Stimulated activated CD4-positive, alpha-beta T cell treated with anti-CD3 and anti-CD28 coated beads, Interleukin-2, amount 100 ng/mL, for 48 hours (primary cell): Measurements from ENCODE around the gene AKR1D1.
"Not testable (repeated sequence)": the region's sequence is repeated elsewhere in the genome, so short reads cannot be mapped to it uniquely, and the experiment has no call there.

Source experiments
- DNase-seq, 2 donors: peaks; one replicate each; pipeline ENCODE4 v3.0.0-alpha.2; 2020

The AKR1D1 gene, protein sequence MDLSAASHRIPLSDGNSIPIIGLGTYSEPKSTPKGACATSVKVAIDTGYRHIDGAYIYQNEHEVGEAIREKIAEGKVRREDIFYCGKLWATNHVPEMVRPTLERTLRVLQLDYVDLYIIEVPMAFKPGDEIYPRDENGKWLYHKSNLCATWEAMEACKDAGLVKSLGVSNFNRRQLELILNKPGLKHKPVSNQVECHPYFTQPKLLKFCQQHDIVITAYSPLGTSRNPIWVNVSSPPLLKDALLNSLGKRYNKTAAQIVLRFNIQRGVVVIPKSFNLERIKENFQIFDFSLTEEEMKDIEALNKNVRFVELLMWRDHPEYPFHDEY

DNA sequence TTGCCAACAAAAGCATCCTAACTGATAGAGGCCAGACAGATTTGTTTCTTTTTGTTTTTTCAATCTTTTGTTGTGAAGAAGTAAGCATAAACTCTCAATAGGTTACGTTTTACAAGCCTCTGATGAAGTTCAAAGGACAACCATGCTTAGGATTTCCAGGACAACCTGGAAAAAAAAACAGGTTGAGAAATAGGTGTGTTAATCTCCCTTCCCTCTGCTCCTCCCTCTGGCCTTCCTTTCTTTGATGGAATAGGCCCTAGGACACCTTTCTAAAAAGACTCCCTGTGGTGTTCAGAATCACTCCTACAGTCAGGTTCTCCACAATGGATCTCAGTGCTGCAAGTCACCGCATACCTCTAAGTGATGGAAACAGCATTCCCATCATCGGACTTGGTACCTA, at the start of gene AKR1D1:
AKR1D1 (plus strand) TSS at position 264 of the 400 bp plus-strand sequence; CDS start at position 324, 60 bp downstream.
- no peak for DNase-seq

- no peak for DNase-seq
Measured at GRCh38 chr7:138027100-138027499, 49.2 kb upstream of the AKR1D1 start.

DNA sequence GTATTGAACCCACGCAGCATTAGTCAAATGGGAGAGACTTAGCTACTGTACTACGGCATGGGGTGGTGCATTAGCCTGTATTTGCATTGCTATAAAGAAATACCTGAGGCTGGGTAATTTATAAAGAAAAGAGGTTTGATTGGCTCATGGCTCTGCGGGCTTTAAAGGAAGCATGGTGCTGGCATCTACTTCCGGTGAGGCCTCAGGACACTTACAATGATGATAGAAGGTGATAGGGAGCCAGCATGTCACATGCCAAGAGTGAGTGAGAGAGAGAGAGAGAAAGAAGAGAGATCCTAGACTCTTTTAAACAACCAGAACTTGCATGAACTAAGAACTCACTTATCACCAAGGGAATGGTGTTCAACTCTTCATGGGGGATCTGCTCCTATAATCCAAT, 47.1 kb upstream of the AKR1D1 start:
- DNase-seq, result no peak

DNA sequence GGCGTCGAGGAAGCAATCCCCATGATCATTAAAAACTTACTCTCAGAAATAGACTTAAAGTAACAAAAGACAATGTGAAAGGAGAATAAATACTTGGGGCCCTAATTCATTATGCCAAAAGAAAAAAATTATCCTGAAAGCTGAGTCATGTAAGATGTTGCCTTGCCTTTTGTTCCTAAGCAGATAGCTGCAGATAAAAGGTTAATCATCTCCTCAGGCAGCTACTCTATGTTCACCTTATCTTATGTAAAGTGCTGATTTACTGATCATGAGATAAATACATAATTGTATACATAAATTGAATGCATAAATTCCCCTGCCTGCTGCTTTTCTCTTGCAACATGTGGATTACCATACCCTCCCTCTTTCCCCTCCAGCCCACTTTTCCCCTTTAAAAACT, 46.3 kb upstream of the AKR1D1 start:
- no peak for DNase-seq

- no peak for DNase-seq
Measured at GRCh38 chr7:138030679-138031351, 45.4 kb upstream of the AKR1D1 start.

DNA sequence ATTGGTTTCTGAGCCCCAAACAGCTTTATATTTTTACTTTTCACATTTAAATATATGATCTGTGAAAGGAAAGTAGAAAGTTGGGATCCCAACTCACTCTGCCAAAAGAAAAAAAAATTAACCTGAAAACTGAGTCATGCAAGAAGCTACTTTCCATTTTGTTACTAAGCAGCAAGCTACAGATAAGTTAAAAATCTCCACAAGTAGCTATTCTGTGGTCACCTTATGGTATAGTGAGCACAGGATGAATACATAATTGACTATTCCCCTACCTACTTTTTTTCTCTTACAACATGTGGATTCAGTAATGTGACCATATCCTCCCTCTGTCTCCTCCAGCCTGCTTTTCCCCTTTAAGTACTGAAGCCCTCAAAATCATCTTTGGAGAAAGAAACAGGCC, 44.1 kb upstream of the AKR1D1 start:
- no peak for DNase-seq

DNA sequence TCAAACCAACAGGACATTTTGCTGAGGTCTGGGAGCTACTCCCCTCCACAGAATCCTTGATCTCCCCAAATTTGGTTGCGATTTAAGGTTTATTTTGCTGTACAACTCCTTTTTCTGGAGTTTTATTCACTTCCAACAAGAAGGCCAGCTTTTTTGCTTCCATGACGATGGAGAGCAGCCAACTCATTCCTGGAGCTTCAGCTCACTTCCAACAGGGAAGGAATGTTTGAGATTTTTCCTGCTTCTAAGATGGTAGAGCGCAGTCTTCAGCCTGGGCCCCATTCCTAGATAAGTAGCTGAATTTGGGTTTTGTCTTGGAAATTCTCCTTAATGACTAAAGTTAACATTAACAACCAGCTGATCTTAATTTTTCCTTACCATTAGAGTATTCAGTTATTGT, 43.5 kb upstream of the AKR1D1 start:
- DNase-seq, result no peak

DNA sequence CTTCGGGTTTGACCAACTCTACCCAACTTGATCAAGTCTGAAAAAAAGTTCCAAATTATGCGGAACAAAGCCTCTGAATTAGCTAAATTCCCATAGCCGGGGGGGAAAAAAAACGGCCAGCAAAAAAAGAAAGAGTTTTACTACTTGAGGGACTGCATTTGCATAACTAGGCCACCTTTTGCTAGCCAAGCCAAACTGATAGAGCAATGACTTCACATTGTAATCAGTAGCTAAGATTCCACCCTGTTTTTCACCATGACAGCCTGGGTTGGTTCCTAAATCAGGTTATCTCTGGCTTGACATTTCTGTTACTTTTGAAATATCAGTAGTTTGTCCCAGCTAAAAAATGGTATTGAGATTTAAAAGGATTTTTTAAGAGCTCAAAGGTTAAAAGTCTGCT, 43.0 kb upstream of the AKR1D1 start:
- DNase-seq, result no peak

DNA sequence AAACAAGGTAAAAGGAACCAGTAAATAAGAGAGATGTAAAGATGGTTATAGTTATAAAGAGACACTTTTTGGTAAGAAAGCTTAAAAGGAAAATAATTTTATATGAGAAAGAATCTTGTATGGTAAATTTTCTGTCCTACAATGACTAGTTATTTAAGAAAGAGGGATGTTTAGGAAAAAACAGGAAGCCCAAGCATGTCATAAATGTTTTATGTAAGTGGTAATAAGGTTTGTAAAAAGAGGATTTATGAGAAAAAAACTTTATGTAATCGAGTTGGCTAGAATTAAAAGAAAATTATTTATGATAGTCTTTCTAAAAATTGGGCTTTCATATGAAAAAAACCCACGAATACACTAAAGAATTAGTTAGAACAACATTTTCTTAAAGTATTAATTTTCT, 40.1 kb upstream of the AKR1D1 start:
- DNase-seq, result no peak

GRCh38 chr7:138040063-138040462, 36.2 kb upstream of the AKR1D1 start:
- DNase-seq, result not testable (repeated sequence)

- DNase-seq, result no peak
Measured at GRCh38 chr7:138044897-138045296, 31.4 kb upstream of the AKR1D1 start.

DNA sequence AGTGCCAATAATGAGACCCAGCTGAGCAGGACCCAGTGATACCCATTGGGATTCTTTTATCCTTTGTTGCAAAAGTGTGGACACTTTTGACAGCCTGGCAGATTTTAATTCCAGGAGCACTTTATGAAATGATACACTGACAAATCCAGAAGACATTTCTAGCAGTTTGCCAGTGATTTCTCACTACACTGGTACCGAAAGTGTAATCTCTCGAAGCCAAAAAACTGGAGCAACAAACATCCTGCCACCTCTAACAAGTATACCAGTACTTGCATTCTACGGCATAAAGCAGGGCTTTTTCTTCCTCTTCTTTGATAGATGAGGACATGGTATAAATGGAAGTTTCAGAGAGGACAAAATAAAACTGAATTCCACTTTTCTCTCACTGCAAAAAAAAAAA, 28.4 kb upstream of the AKR1D1 start:
- DNase-seq, result no peak

DNA sequence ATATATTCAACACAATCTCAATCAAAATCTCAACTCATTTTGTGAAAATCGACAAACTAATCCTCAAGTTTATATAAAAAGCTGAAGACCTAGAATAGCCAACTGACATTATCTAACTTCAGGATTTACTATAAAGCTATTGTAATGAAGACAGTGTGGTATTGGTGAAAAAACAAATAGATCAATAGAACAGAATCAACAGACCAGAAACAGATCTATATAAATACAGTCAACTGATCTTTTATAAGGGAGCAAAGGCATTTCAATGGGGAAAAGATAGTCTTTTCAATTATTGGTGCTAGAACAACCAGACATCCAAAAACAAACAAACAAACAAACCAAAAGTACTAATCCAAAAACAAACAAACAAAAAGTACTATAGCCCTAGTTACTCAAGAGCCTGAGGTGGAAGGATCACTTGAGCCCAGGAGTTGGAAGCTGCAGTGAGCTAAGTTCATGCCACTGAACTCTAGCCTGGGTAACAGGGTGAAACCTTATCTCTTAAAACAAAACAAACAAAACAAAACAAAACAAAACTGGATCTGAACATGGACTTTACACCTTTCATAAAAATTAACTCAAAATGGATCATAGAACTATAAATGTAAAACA, 26.6 kb upstream of the AKR1D1 start:
- DNase-seq, result no peak

GRCh38 chr7:138051712-138052247, 24.5 kb upstream of the AKR1D1 start:
- DNase-seq, result not testable (repeated sequence)

GRCh38 chr7:138052696-138053095, 23.6 kb upstream of the AKR1D1 start:
- DNase-seq, result no peak

DNA sequence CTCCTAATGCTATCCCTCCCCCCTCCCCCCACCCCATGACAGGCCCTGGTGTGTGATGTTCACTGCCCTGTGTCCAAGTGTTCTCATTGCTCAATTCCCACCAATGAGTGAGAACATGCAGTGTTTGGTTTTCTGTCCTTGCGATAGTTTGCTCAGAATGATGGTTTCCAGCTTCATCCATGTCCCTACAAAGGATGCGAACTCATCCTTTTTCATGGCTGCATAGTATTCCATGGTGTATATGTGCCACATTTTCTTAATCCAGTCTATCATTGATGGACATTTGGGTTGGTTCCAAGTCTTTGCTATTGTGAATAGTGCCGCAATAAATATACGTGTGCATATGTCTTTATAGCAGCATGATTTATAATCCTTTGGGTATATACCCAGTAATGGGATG, 20.6 kb upstream of the AKR1D1 start:
- not testable (repeated sequence) for DNase-seq

GRCh38 chr7:138063400-138063799, 12.9 kb upstream of the AKR1D1 start:
- no peak for DNase-seq

DNA sequence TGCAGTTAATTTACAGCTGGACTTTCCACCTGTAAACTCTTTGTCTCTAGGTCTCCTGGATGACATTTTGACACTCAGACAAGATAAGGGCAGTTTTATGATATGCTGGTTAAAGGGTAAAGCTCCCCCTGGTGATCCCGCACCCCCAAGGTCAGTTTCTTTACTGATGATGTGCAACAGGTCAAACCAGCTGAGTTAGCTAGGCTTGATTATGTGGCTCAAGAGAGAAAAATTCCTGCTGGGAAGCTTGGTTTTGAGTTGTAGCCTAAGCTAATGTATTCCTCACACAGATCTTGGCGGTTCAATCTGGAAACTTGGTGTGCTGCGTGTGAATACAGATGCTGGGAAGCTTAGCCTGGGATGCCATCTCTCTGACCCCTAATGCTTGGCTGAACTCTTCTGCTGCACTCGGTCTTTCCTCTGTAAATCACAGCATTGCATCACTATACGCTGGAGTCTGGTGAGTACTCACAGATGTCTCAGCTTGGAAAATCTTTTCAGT, 11.4 kb upstream of the AKR1D1 start:
- no peak for DNase-seq

DNA sequence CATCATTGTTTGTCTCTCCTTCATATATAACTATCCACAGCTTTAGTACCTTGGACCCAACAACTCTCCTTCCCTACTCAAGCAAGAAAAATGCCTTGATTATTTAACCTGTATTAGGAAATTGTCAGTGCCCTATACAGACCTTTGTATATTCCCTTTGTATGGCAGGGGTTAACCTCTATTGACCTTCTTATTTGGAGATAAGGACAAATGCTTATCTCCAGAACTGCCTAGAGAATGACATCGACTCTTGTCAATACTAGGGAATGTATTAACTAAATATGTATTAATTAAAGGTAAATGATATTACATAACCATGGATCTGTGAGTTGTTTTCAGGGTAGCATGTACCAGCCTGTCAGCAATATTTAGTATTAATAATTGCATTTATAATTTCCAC, 10.4 kb upstream of the AKR1D1 start:
- no peak for DNase-seq

DNA sequence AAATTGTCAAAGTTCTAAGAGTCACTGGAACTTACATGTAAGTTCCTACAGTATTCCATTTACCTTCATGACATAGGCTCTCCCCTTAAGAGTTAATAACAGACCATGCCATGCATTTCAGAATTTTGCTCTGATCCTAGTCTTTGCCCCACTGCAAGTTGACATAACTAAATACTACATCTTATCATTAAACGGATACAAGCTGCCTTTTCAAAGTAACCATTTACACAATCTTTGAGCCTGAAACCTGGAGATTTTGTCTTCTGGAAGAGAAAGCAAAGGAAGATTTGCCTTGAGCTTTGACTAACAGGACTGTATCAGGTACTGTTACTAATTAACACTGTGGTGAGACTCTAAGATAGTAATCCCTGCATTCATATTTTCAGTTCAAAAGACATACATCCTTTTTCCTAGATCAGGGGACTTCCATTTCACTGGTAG, 9.3 kb upstream of the AKR1D1 start:
- DNase-seq, result no peak

DNA sequence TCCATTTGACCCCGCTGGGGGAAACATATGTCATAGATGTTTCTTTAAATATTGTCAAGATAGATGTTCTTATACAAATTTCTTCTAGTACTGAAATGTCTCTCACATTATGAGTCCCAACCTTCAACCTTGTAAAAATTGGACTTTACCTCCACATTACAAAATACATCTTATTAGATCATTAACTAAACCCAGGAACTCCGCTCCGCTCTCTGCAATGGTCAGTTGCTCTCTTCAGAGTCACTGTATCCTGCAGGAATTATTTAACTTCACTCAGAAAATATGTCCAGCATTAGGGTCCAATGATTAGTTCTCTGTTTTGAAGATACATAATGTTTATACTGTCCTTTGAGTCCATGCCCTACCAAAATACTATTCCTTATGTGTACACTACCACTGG, 8.5 kb upstream of the AKR1D1 start:
- DNase-seq, result no peak

- DNase-seq, result no peak
Measured at GRCh38 chr7:138070908-138071307, 5.4 kb upstream of the AKR1D1 start.

- DNase-seq, result no peak
Measured at GRCh38 chr7:138072726-138073125, 3.5 kb upstream of the AKR1D1 start.

- no peak for DNase-seq
Measured at GRCh38 chr7:138074121-138074520, 2.1 kb upstream of the AKR1D1 start.
